ENCODE results near the gene OR14A2.
A peak's percentile ranks its signal among the peaks of the same experiment; 100 is the strongest.
"Not testable (repeated sequence)": the region's sequence is repeated elsewhere in the genome, so short reads cannot be mapped to it uniquely, and the experiment has no call there.

OR14A2 gene

GRCh38 chr1:247748041-247748440, at the start of gene OR14A2:
TSS of gene OR14A2 (minus strand) at chr1:247748141.
- TF ChIP-seq CTCF (IDR thresholded peaks at IDR 0.05; ENCODE audit: low read depth, low read length) = no peak
- no peak within 1 kb of the TSS for H3K4me3 ChIP-seq (ENCODE audit: low read depth, low read length)
- DNase-seq (ENCODE audit: low read depth, low spot score) = no peak
- in situ Hi-C loops (cut with HindIII; ENCODE audit: low sequenced_read_pairs) = no loop called here

- in situ Hi-C loops (cut with HindIII; ENCODE audit: low sequenced_read_pairs) = no loop called here
- no peak for TF ChIP-seq CTCF (IDR thresholded peaks at IDR 0.05; ENCODE audit: low read depth, low read length)
- no peak overlapping the region for H3K4me3 ChIP-seq (ENCODE audit: low read depth, low read length)
- no peak for DNase-seq (ENCODE audit: low read depth, low spot score)
These were observed 49.6 kb upstream of the OR14A2 start for GRCh38 chr1:247797518-247797917.

GRCh38 chr1:247769603-247770002, 21.7 kb upstream of the OR14A2 start:
- in situ Hi-C loops (cut with HindIII; ENCODE audit: low sequenced_read_pairs) = no loop called here
- H3K4me3 ChIP-seq (ENCODE audit: low read depth, low read length) = no peak overlapping the region
- no peak for TF ChIP-seq CTCF (IDR thresholded peaks at IDR 0.05; ENCODE audit: low read depth, low read length)
- DNase-seq (ENCODE audit: low read depth, low spot score) = no peak

GRCh38 chr1:247760456-247760855, 12.5 kb upstream of the OR14A2 start, which contains the start of gene OR1C1:
TSS of gene OR1C1 (minus strand) at chr1:247760556. CDS start at chr1:247758406, 2,150 bp downstream.
- no peak within 1 kb of the TSS for H3K4me3 ChIP-seq (ENCODE audit: low read depth, low read length)
- DNase-seq (ENCODE audit: low read depth, low spot score) = no peak
- no peak for TF ChIP-seq CTCF (IDR thresholded peaks at IDR 0.05; ENCODE audit: low read depth, low read length)
- in situ Hi-C loops (cut with HindIII; ENCODE audit: low sequenced_read_pairs) = no loop called here

- DNase-seq (ENCODE audit: low read depth, low spot score); H3K4me3 ChIP-seq (ENCODE audit: low read depth, low read length); in situ Hi-C loops (cut with HindIII; ENCODE audit: low sequenced_read_pairs): not testable (repeated sequence)
These were observed 6.4 kb upstream of the OR14A2 start for GRCh38 chr1:247754311-247754710.

GRCh38 chr1:247749870-247750269, 1.9 kb upstream of the OR14A2 start:
- H3K4me3 ChIP-seq (ENCODE audit: low read depth, low read length) = no peak overlapping the region
- in situ Hi-C loops (cut with HindIII; ENCODE audit: low sequenced_read_pairs) = no loop called here
- DNase-seq (ENCODE audit: low read depth, low spot score) = no peak
- TF ChIP-seq CTCF (IDR thresholded peaks at IDR 0.05; ENCODE audit: low read depth, low read length) = no peak

GRCh38 chr1:247747616-247748015, 325 bp downstream of the OR14A2 start:
- peak; percentile 76 for DNase-seq (ENCODE audit: low read depth, low spot score)
- H3K4me3 ChIP-seq (ENCODE audit: low read depth, low read length) = no peak overlapping the region
- no peak for TF ChIP-seq CTCF (IDR thresholded peaks at IDR 0.05; ENCODE audit: low read depth, low read length)
- in situ Hi-C loops (cut with HindIII; ENCODE audit: low sequenced_read_pairs) = no loop called here

All from astrocyte of the spinal cord (primary cell).